Esophagus squamous epithelium (tissue), 5 donors: ENCODE data around the gene ZBTB8OS. TPM values are rescaled to one million over a fixed set of nuclear protein-coding genes. Genes with fewer than 3 reads are reported as not detected.
"Not testable (repeated sequence)": the region's sequence is repeated elsewhere in the genome, so short reads cannot be mapped to it uniquely, and the experiment has no call there.

Experiments used
- DNase-seq: peaks from one replicate; lab custom pipeline; 2025; lab: John Stamatoyannopoulos, UW
- H3K27ac ChIP-seq, 4 donors: fragments of 200-600 bp; sonication (generic); one replicate each; pipeline ENCODE4 v1.5.1; 2016 to 2019; ENCODE audit warnings: mild to moderate bottlenecking in 1 of 4
- H3K27me3 ChIP-seq, 4 donors: fragments of 200-600 bp; sonication (generic); 1 replicate in 3 of 4; 2 replicates in 1 of 4; pipeline versions ENCODE4 v1.5.1 to v1.6.0; 2017 to 2021; ENCODE audit warnings: antibody characterized with exemption in 1 of 4
- H3K36me3 ChIP-seq, 3 donors: fragments of 200-600 bp; sonication (generic); one replicate each; pipeline ENCODE4 v1.5.1; 2016 to 2019
- H3K4me1 ChIP-seq, 3 donors: fragments of 200-600 bp; sonication (generic); one replicate each; pipeline ENCODE4 v1.5.1; 2017 to 2019
- H3K4me3 ChIP-seq, 4 donors: fragments of 200-600 bp; sonication (generic); 1 replicate in 3 of 4; 2 replicates in 1 of 4; pipeline ENCODE4 v1.5.1; 2016 to 2019; ENCODE audit warnings: mild to moderate bottlenecking in 2 of 4, moderate library complexity in 1 of 4
- H3K9me3 ChIP-seq, 3 donors: fragments of 200-600 bp; sonication (generic); one replicate each; pipeline ENCODE4 v1.5.1; 2016 to 2019
- CTCF ChIP-seq, 6 experiments: fragments of 450-650 bp in 4 of 6; fragments of 200-600 bp in 2 of 6; sonication (generic) in 2 of 6; IDR thresholded peaks; one replicate each; pipeline ENCODE4 v1.5.1; 2016 to 2019; ENCODE audit warnings: antibody characterized with exemption in 6 of 6, mild to moderate bottlenecking in 4 of 6, moderate library complexity in 4 of 6
- POLR2A ChIP-seq, 4 donors: fragments of 450-650 bp; IDR thresholded peaks; one replicate each; pipeline ENCODE4 v1.6.1; 2017; ENCODE audit warnings: antibody characterized with exemption in 4 of 4, mild to moderate bottlenecking in 4 of 4, moderate library complexity in 3 of 4
- WGBS, 2 donors: methylation state at CpG; one replicate each; pipeline ENCODE4 v1.1.5; 2018; 5-methylcytosine and 5-hydroxymethylcytosine counted together
- intact Hi-C: fragments of 100-400 bp; cut with DNase I; formaldehyde crosslinking; loops from one replicate; pipeline ENCODE4 v1.15.0; 2022
- total RNA-seq, 4 donors: library from RNA; depleted of rRNA; stranded (reverse); fragments of >200 nt; gene quantifications; one replicate each; pipeline ENCODE4 v1.1.0, GENCODE V29; 2016
- donor health status: DM: yes; HTN: yes; CAD: no.

Gene ZBTB8OS
- total RNA-seq, 4 donors from 2014 or later, result 12.3 to 26.9 (median 21.1) TPM

- intact Hi-C loops, result no loop called here
- Histone ChIP-seq H3K36me3 (peaks cover 4 to 93% (median 17%) of the 10 kb centered on the region in 3 donors), H3K27ac (peak overlapping the region in 3 of 4 donors; percentile 27 to 82 (median 75)), H3K27me3 (no peaks in the 10 kb centered on the region), H3K9me3 (no peaks in the 10 kb centered on the region), H3K4me3 (no peak overlapping the region), H3K4me1 (peaks cover 3 to 50% (median 25%) of the 10 kb centered on the region in 3 donors)
- WGBS, 2 donors, result 58 to 76% methylated on average over 2 of the region's 2 CpGs
- TF ChIP-seq POLR2A (IDR thresholded peaks at IDR 0.05) (no peak), CTCF (IDR thresholded peaks at IDR 0.05) (no peak)
- no peak for DNase-seq
Measured at GRCh38 chr1:32681509-32681908, 31.2 kb upstream of the ZBTB8OS start.

GRCh38 chr1:32680642-32681041, 30.3 kb upstream of the ZBTB8OS start:
- DNase-seq, result no peak
- TF ChIP-seq POLR2A (IDR thresholded peaks at IDR 0.05) (no peak), CTCF (IDR thresholded peaks at IDR 0.05) (no peak)
- intact Hi-C loops, result no loop called here
- Histone ChIP-seq H3K9me3 (no peaks in the 10 kb centered on the region), H3K27ac (peak overlapping the region in 2 of 4 donors; percentile 75 to 82), H3K4me3 (no peak overlapping the region), H3K27me3 (no peaks in the 10 kb centered on the region), H3K4me1 (peaks cover 3 to 48% (median 25%) of the 10 kb centered on the region in 3 donors), H3K36me3 (peaks cover 7 to 93% (median 25%) of the 10 kb centered on the region in 3 donors)
- WGBS, 2 donors, result 79 to 94% methylated on average over 1 of the region's 1 CpG

GRCh38 chr1:32679993-32680392, 29.6 kb upstream of the ZBTB8OS start:
- intact Hi-C loops, H3K4me3 ChIP-seq, H3K27ac ChIP-seq, DNase-seq, H3K27me3 ChIP-seq, H3K9me3 ChIP-seq: not testable (repeated sequence)
- WGBS, 2 donors, result 64 to 79% methylated on average over 4 of the region's 4 CpGs
- Histone ChIP-seq H3K36me3 (peaks cover 13 to 93% (median 28%) of the 10 kb centered on the region in 3 donors), H3K4me1 (peaks cover 3 to 42% (median 20%) of the 10 kb centered on the region in 3 donors)

- peaks cover 0 to 14% (median under 1%) of the 10 kb centered on the region in 3 donors for H3K4me1 ChIP-seq
- 32 to 38% methylated on average over 3 of the region's 3 CpGs for WGBS, 2 donors
- H3K9me3 ChIP-seq, result no peaks in the 10 kb centered on the region
- no peak overlapping the region for H3K27ac ChIP-seq
- no peak for TF ChIP-seq POLR2A (IDR thresholded peaks at IDR 0.05)
- TF ChIP-seq CTCF (IDR thresholded peaks at IDR 0.05), result no peak
- intact Hi-C loops, result no loop called here
- H3K27me3 ChIP-seq, result no peaks in the 10 kb centered on the region
- peaks cover 13 to 100% (median 38%) of the 10 kb centered on the region in 3 donors for H3K36me3 ChIP-seq
- no peak for DNase-seq
- no peak overlapping the region for H3K4me3 ChIP-seq
Measured at GRCh38 chr1:32676945-32677344, 26.6 kb upstream of the ZBTB8OS start.

GRCh38 chr1:32668716-32669115, 18.4 kb upstream of the ZBTB8OS start:
- H3K27ac ChIP-seq, H3K27me3 ChIP-seq, H3K4me3 ChIP-seq, H3K9me3 ChIP-seq, H3K4me1 ChIP-seq, DNase-seq, intact Hi-C loops: not testable (repeated sequence)
- 95 to 98% methylated on average over 5 of the region's 5 CpGs for WGBS, 2 donors
- peaks cover 9 to 100% (median 42%) of the 10 kb centered on the region in 3 donors for H3K36me3 ChIP-seq

GRCh38 chr1:32666901-32667566, 16.7 kb upstream of the ZBTB8OS start:
- 86 to 90% methylated on average over 11 to 12 of the region's 12 CpGs for WGBS, 2 donors
- Histone ChIP-seq H3K4me1 (no peaks in the 10 kb centered on the region), H3K27me3 (no peaks in the 10 kb centered on the region), H3K36me3 (peaks cover 13 to 100% (median 40%) of the 10 kb centered on the region in 3 donors), H3K27ac (no peak overlapping the region), H3K9me3 (no peaks in the 10 kb centered on the region), H3K4me3 (no peak overlapping the region)
- intact Hi-C loops, result no loop called here
- TF ChIP-seq POLR2A (IDR thresholded peaks at IDR 0.05) (no peak), CTCF (IDR thresholded peaks at IDR 0.05) (no peak)
- no peak for DNase-seq
